GM18498 (cell line): ENCODE results near the gene PHACTR1.

Experiments used
- ATAC-seq: cut with Tn5 transposase; IDR thresholded peaks from one replicate; pipeline ENCODE4 v1.9.1; 2021; ENCODE audit warnings: mild to moderate bottlenecking, moderate library complexity; ENCODE audit not compliant: unreplicated experiment

PHACTR1 gene

GRCh38 chr6:12844284-12845223 is 128.0 kb downstream of the PHACTR1 start:
- no peak for ATAC-seq

GRCh38 chr6:12845224-12846004 is 128.8 kb downstream of the PHACTR1 start:
- no peak for ATAC-seq

GRCh38 chr6:12848964-12849808 is 132.6 kb downstream of the PHACTR1 start:
- no peak for ATAC-seq

- no peak for ATAC-seq
Measured at GRCh38 chr6:12849809-12850198, 133.2 kb downstream of the PHACTR1 start.

GRCh38 chr6:12851123-12851695 is 134.6 kb downstream of the PHACTR1 start:
- no peak for ATAC-seq

- ATAC-seq: no peak
Measured at GRCh38 chr6:12861603-12862002, 145.0 kb downstream of the PHACTR1 start.

- no peak for ATAC-seq
Measured at GRCh38 chr6:12865117-12865516, 148.6 kb downstream of the PHACTR1 start.

GRCh38 chr6:12865671-12866181 is 149.2 kb downstream of the PHACTR1 start:
- no peak for ATAC-seq

GRCh38 chr6:12866422-12867029 is 150.0 kb downstream of the PHACTR1 start:
- ATAC-seq: no peak

GRCh38 chr6:12869816-12870432 is 153.4 kb downstream of the PHACTR1 start:
- ATAC-seq: no peak

GRCh38 chr6:12873691-12874090 is 157.1 kb downstream of the PHACTR1 start:
- no peak for ATAC-seq

GRCh38 chr6:12875051-12875450 is 158.5 kb downstream of the PHACTR1 start:
- no peak for ATAC-seq

GRCh38 chr6:12878741-12879140 is 162.2 kb downstream of the PHACTR1 start:
- ATAC-seq: no peak

GRCh38 chr6:12882761-12883290 is 166.3 kb downstream of the PHACTR1 start:
- no peak for ATAC-seq

GRCh38 chr6:12884983-12885382 is 168.4 kb downstream of the PHACTR1 start:
- no peak for ATAC-seq

GRCh38 chr6:12886961-12887775 is 170.6 kb downstream of the PHACTR1 start:
- ATAC-seq: no peak

- no peak for ATAC-seq
Measured at GRCh38 chr6:12890171-12890790, 173.7 kb downstream of the PHACTR1 start.

GRCh38 chr6:12891595-12891994 is 175.0 kb downstream of the PHACTR1 start:
- ATAC-seq: no peak
